ENCODE results near the gene CSF1R.

CSF1R gene

GRCh38 chr5:150120617-150121447 is 34.5 kb upstream of the CSF1R start:
- DNase-seq: no peak

DNA sequence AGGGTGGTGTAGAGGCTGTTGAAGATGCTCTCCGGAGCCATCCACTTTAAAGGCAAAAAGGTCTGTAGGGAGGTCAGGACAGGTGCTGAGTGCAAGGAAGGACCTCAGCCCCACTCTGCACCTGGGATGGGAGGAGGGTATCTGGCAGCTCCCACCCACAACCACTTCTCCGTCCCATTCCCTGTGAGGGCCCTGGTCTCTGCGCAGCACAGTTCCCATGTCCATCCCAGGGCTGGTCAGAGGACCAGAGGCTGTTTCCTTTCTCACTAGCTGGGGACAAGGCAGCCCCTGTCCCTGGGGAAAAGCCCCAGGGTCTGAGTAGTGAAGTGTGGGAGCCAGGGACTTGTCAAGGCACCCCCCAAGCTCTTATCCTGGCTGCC is 33.7 kb upstream of the CSF1R start:
- DNase-seq: no peak

DNA sequence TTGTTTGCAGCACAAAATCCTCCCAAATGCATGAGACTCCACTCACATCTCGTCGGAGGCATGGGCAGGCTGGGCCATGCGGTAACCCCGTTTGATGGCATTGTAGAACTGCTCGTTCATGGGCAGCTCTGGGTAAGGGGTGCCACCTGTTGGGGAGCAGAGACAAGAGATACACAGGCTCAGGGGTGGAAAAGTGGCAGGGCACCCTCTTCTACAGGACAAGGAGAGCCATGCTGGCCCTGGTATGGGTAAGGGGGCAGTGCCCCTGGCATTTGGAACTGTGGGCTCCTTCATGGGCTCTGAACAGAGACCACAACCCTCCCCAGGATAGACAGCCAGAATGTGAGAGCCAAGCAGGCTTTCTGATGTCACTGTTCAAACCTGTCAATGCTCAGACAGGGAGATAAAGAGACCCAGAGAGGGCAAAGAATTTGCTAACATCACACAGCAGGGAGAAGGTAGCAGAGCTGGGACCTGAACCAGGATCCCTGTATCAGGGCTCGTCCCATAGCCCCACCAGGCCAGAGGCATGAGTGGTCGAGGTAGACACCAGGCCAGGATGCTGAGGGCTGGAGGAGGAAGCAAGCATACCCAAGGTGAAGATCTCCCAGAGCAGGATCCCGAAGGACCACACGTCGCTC is 33.2 kb upstream of the CSF1R start:
- DNase-seq: no peak

GRCh38 chr5:150118561-150119229 is 32.3 kb upstream of the CSF1R start:
- DNase-seq: no peak

DNA sequence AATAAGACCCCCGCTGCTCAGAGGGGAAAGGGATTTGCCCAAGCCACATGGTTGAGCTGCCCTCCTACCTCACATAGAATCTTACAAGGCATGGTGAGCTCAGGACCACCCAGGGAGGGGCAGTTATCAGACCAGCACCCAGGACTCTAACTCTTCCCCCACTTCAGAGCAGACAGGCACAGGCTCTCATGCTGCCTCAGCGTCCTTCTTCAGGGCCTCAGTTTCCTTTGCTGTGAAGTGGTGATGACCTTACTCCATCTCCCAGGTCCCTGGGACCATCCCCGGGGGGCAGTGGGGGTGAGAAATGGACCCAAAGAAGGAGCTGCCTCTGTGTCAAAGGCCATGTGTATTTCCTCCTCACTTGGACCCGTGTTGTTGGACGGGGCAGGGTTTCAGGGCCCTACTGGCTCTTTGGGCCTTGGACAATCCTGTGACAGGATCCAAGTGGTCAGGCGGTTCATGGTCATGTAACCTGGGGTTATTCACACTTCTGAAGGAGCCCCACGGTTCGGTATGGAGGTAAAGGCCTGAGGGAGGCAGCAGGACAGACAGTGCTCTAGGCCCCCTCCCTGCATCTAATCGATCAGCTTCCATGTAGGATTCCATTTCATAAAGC is 31.7 kb upstream of the CSF1R start:
- no peak for DNase-seq

DNA sequence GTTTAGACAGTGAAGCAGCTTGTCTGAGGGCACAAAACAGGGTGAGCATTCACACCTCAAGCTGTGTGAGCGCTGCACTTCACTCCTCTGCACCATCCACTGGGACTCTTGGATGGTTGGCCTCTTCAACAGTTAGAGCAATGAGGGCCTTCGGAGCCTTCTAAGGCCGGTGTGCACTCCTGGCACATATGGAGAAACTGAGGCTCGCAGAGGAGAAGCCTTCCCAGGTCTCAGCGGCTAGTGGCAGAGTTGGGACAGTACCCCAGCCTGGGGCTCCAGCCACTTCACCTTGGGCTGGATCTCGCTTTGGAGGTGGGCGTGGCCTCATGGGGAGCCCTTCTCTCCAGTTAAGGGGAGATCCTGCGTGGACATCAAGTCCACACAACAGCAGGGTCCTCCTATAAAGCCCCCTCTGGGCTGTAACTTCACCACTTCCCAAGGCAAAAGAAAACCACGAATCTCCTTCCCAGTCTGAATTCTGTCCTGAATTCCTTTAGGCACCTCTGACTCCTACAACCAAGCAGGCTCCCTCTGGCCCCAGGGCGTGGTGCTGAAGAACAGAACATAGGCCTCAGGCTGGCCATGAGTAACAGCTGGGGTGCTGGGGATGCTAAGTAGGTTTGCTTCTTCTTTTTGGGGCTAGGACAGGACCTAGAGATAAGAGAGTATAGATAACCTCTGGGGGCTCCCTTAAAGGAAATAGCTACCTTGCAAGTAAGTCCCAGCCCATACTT is 30.5 kb upstream of the CSF1R start:
- no peak for DNase-seq

GRCh38 chr5:150114773-150115408 is 28.5 kb upstream of the CSF1R start:
- no peak for DNase-seq

- DNase-seq: no peak
These were observed 27.8 kb upstream of the CSF1R start for GRCh38 chr5:150114102-150114641.

DNA sequence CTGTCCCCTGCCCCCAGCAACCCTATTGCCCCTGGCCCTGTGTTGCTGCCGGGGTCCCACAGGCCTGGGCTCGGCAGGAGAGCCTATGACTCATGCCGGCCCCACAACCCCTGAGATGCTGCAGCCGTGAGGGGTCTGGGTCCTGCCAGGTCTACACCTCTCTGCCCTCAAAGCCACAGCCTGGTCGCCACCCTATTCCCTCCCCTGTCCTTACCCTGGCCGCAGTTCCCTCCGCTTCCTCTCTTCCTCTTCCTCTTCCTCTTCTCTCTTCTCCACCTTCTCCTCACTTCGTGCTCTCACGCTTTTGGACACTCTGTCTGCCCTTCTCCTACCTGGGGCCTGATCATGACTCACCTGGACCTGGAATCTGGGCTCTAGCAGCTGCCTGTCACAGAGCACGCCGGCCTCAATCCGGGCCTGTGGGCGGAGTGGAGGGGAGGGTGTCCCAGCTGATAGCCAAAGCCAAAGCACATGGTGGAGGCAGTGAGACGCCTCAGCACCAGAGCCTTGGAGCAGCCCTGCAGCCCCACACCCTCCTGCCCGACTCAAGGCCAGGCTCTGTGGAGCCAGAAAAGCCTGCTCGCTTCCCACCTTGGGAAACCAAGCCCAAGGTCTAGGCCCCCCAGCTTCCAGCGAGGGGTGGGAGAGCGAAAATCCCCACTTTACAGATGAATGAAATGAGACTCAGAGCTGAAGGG is 26.8 kb upstream of the CSF1R start:
- no peak for DNase-seq

DNA sequence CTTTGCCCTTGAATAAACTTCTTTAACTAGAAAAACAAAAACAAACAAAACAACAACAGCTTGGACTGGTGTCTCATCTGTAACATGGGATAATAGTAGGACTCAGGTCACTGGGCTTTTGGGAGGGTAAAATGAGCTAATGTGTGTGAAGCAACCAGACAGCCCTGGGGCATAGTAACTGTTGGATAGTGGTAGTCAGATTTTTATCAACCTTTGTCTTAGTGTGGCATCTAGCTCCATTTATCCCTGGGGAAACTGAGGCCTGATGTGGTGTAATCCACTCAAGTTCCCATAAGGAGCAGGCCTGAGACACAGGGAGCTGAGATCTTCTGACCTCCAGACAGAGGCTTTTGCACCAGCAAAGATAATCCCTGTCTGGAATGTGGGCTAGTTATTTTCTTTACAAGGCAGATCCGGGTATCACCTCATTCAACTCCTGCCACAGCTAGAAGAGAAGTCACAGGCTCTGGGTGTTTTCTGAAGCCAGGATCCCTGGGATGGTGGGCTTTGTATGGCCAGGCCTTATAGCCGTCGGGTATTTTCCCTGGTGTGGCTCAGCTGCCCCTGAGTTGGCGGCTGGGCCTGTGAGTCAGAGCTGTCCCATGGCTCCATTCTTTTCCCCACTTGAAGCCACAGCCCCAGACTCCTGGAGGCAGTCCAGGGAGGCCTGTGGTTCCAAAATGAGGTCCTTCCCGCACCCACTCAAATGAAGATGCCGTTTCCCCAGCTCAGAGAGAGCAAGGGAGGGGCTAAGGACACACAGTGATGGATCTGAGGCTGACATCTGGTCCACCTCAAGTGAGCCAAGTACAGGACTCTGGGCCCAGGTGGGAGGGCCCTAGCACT is 26.1 kb upstream of the CSF1R start:
- no peak for DNase-seq

DNA sequence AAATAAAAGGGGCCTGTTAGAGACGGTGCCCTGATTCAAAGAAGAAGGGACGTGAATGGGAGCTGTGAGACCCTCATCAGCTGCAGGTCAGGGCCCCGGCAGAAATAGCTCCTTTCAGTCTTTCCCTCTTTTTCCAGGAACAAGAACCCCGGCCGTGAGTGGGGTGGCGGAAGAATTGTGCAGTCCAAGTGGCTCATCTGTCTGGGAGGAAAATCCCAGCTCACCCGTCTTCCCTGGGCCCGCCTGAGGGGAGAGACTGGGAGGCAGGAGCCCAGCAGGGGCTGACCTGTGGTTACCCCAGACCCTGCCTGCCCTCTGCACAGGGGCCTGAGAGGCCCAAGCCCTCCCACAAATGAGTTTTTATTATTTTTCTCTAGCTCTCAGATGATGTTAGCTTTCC is 24.8 kb upstream of the CSF1R start:
- DNase-seq: no peak

GRCh38 chr5:150109921-150110320 is 23.6 kb upstream of the CSF1R start:
- DNase-seq: no peak

DNA sequence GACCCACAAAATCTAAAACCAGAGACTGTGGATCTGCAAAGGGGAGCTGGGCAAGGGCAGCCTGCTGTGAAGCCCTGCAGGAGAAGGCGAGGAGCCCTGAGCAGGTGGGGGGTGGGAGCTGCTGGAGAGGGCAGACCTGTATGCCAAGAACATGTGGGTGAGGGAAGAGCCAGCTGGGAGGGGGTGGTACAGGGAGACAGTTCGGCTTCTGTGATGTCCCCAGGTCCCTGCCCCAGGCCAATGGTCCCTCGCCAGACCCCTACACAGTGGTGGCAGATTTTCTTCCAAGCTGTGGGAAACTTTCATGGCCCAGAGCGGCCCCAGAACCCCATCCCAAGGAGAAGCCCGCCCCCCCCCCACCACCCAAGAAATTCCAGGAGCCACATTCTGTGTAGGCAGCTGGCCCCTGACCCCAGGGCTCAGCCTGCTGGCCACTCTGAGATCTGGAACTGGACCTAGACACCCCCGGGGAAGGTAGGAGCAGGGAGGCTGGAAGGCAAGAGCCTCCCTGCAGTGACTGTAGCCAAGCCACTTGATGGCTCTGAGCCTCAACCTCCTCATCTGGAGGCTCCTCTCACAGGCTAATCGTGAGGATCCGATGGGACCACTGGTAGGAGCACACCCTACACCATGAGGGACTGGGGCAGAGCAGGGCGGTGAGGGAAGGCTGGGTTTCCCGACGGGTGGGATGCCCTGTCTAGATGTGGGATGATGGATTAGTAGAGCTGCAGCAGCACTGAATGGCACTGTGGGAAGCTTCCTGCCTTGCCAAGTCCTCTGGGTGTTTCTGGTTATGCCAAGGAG is 22.6 kb upstream of the CSF1R start:
- DNase-seq: no peak

- DNase-seq: no peak
These were observed 21.6 kb upstream of the CSF1R start for GRCh38 chr5:150107909-150108447.

GRCh38 chr5:150106674-150107426 is 20.5 kb upstream of the CSF1R start:
- no peak for DNase-seq

- no peak for DNase-seq
These were observed 19.7 kb upstream of the CSF1R start for GRCh38 chr5:150105928-150106615.

DNA sequence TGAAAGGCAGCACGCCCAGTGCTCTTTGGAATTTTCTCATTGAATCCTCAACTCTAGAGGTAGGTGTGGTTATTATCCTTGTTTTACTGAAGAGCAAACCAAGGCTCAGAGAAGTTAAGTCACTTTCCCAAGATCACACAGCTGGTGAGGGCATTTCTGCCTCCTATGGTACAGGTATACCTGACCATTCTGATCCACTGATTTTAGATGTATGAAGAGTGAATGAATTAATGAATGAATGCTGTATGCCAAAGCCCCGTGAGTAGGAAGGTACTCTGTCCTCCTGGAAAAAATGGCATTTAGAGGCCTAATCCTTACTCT is 18.2 kb upstream of the CSF1R start:
- no peak for DNase-seq

All from left hindlimb (tissue), 1 donor.